ENCODE results near the gene CRB1.
"Not testable (repeated sequence)": the region's sequence is repeated elsewhere in the genome, so short reads cannot be mapped to it uniquely, and the experiment has no call there.

Gene CRB1

GRCh38 chr1:197463142-197463541 lies 195.1 kb downstream of the CRB1 start:
- DNase-seq (ENCODE audit: low read depth) = no peak

GRCh38 chr1:197464044-197464443 lies 196.0 kb downstream of the CRB1 start:
- no peak for DNase-seq (ENCODE audit: low read depth)

- DNase-seq (ENCODE audit: low read depth) = no peak
Observed at GRCh38 chr1:197465528-197466327, 197.7 kb downstream of the CRB1 start.

GRCh38 chr1:197466813-197467212 lies 198.8 kb downstream of the CRB1 start:
- DNase-seq (ENCODE audit: low read depth) = no peak

- no peak for DNase-seq (ENCODE audit: low read depth)
Observed at GRCh38 chr1:197467881-197468280, 199.8 kb downstream of the CRB1 start.

- DNase-seq (ENCODE audit: low read depth) = no peak
Observed at GRCh38 chr1:197468543-197469175, 200.6 kb downstream of the CRB1 start.

GRCh38 chr1:197469620-197470210 lies 201.7 kb downstream of the CRB1 start:
- no peak for DNase-seq (ENCODE audit: low read depth)

- no peak for DNase-seq (ENCODE audit: low read depth)
Observed at GRCh38 chr1:197470330-197470729, 202.3 kb downstream of the CRB1 start.

GRCh38 chr1:197471248-197471985 lies 203.4 kb downstream of the CRB1 start:
- DNase-seq (ENCODE audit: low read depth) = no peak

GRCh38 chr1:197472141-197472540 lies 204.1 kb downstream of the CRB1 start:
- DNase-seq (ENCODE audit: low read depth) = no peak

GRCh38 chr1:197480446-197480845 lies 212.4 kb downstream of the CRB1 start:
- no peak for DNase-seq (ENCODE audit: low read depth)

GRCh38 chr1:197481101-197481500 lies 213.0 kb downstream of the CRB1 start:
- DNase-seq (ENCODE audit: low read depth) = no peak

- no peak for DNase-seq (ENCODE audit: low read depth)
Observed at GRCh38 chr1:197485790-197486189, 217.7 kb downstream of the CRB1 start.

- DNase-seq (ENCODE audit: low read depth) = no peak
Observed at GRCh38 chr1:197486946-197487345, 218.9 kb downstream of the CRB1 start.

GRCh38 chr1:197491505-197491904 lies 223.5 kb downstream of the CRB1 start:
- DNase-seq (ENCODE audit: low read depth) = not testable (repeated sequence)

- DNase-seq (ENCODE audit: low read depth) = no peak
Observed at GRCh38 chr1:197496722-197497121, 228.7 kb downstream of the CRB1 start.

- no peak for DNase-seq (ENCODE audit: low read depth)
Observed at GRCh38 chr1:197510691-197511378, 242.8 kb downstream of the CRB1 start.

GRCh38 chr1:197515421-197515820 lies 247.4 kb downstream of the CRB1 start:
- no peak for DNase-seq (ENCODE audit: low read depth)

- DNase-seq (ENCODE audit: low read depth) = no peak
Observed at GRCh38 chr1:197519741-197520334, 251.8 kb downstream of the CRB1 start.

- DNase-seq (ENCODE audit: low read depth) = no peak
Observed at GRCh38 chr1:197521118-197521739, 253.2 kb downstream of the CRB1 start.

GRCh38 chr1:197526736-197527371 lies 258.8 kb downstream of the CRB1 start:
- no peak for DNase-seq (ENCODE audit: low read depth)

All from activated T-cell treated with anti-CD3 and anti-CD28 coated beads for 48 hours (primary cell).